SK-N-SH (cell line): ENCODE results near the gene BTBD18. TPM values are rescaled to one million over a fixed set of nuclear protein-coding genes. Genes with fewer than 3 reads are reported as not detected.

Experiments used
- CTCF ChIA-PET: fragments of 300-600, 350-600 bp; formaldehyde crosslinking; extraction: SDS; loops from one replicate; lab custom pipeline; 2021; lab: Yijun Ruan, JAX
- POLR2A ChIA-PET: fragments of 350-600 bp; sonication (Branson Sonifier 250); formaldehyde crosslinking; extraction: SDS; loops from one replicate; lab custom pipeline; 2020; ENCODE audit warnings: antibody characterized with exemption, inconsistent platforms; lab: Yijun Ruan, JAX
- DNase-seq: peaks from one replicate; pipeline ENCODE4 v3.0.0; 2012
- H2AFZ ChIP-seq: fragments of 200-600 bp; sonication (generic); 2 replicates; pipeline ENCODE4 v1.8.1; 2016; ENCODE audit warnings: antibody characterized with exemption, mild to moderate bottlenecking, low read depth
- H3F3A ChIP-seq: fragments of 200-600 bp; sonication (generic); replicated peaks from 2 replicates; pipeline ENCODE3; 2016; ENCODE audit warnings: antibody characterized with exemption, mild to moderate bottlenecking; ENCODE audit not compliant: insufficient read depth
- H3K27ac ChIP-seq, 2 experiments: fragments of 200-500 bp in 1 of 2; fragments of 200-600 bp in 1 of 2; sonication (Bioruptor generic) in 1 of 2; sonication (generic), shearing (Covaris generic) in 1 of 2; 2 replicates each; pipeline versions ENCODE4 v1.5.1 to v1.6.1; 2014 to 2016; ENCODE audit warnings: low read depth in 2 of 2, inconsistent platforms in 1 of 2, low read length in 1 of 2, mild to moderate bottlenecking in 1 of 2, mixed read lengths in 1 of 2
- H3K27me3 ChIP-seq: fragments of 200-600 bp; sonication (generic), shearing (Covaris generic); 2 replicates; pipeline ENCODE4 v1.6.1; 2016; ENCODE audit warnings: mixed run types; ENCODE audit not compliant: insufficient read depth
- H3K36me3 ChIP-seq, 2 experiments: fragments of 200-500 bp in 1 of 2; fragments of 200-600 bp in 1 of 2; sonication (Bioruptor generic) in 1 of 2; sonication (generic) in 1 of 2; replicated peaks in 1 of 2; 2 replicates each; pipeline versions ENCODE3 to v1.5.1; 2014 to 2016; ENCODE audit warnings: low read length in 1 of 2, mild to moderate bottlenecking in 1 of 2; ENCODE audit not compliant: insufficient read depth in 2 of 2, control insufficient read depth in 1 of 2
- H3K4me1 ChIP-seq, 2 experiments: fragments of 200-500 bp in 1 of 2; fragments of 200-600 bp in 1 of 2; sonication (Bioruptor generic) in 1 of 2; sonication (generic), shearing (Covaris generic) in 1 of 2; 2 replicates each; pipeline versions ENCODE4 v1.5.1 to v1.6.1; 2014 to 2016; ENCODE audit warnings: low read depth in 1 of 2, low read length in 1 of 2, mixed run types in 1 of 2; ENCODE audit not compliant: insufficient read depth in 2 of 2, control insufficient read depth in 1 of 2
- H3K4me2 ChIP-seq: fragments of 200-600 bp; sonication (generic), shearing (Covaris generic); 2 replicates; pipeline ENCODE4 v1.6.1; 2017; ENCODE audit warnings: mixed run types
- H3K4me3 ChIP-seq, 2 experiments: fragments of 200-500 bp in 1 of 2; fragments of 200-600 bp in 1 of 2; sonication (Bioruptor generic) in 1 of 2; sonication (generic), shearing (Covaris generic) in 1 of 2; 2 replicates each; pipeline versions ENCODE4 v1.5.1 to v1.8.1; 2014 to 2016; ENCODE audit warnings: low read depth in 2 of 2, inconsistent platforms in 1 of 2, low read length in 1 of 2, mild to moderate bottlenecking in 1 of 2, mixed read lengths in 1 of 2, moderate library complexity in 1 of 2
- H3K79me2 ChIP-seq: fragments of 200-600 bp; sonication (generic); 2 replicates; pipeline ENCODE4 v1.8.1; 2017; ENCODE audit warnings: mild to moderate bottlenecking; ENCODE audit not compliant: insufficient read depth
- H3K9ac ChIP-seq: fragments of 200-600 bp; sonication (generic); 2 replicates; pipeline ENCODE4 v1.6.1; 2017; ENCODE audit warnings: mixed run types
- H3K9me2 ChIP-seq: fragments of 200-600 bp; sonication (generic); 2 replicates; pipeline ENCODE4 v1.6.1; 2017; ENCODE audit warnings: mixed run types
- H3K9me3 ChIP-seq: fragments of 200-600 bp; sonication (generic); 2 replicates; pipeline ENCODE4 v1.6.1; 2017; ENCODE audit warnings: mixed run types, mild to moderate bottlenecking, moderate library complexity
- H4K20me1 ChIP-seq: fragments of 200-600 bp; sonication (generic); 2 replicates; pipeline ENCODE4 v1.6.1; 2017; ENCODE audit warnings: mild to moderate bottlenecking, mixed run types; ENCODE audit not compliant: insufficient read depth
- CHD2 ChIP-seq: fragments of 150-350 bp; IDR thresholded peaks from 2 replicates; pipeline ENCODE4 v1.6.1; 2018; ENCODE audit warnings: low read length; ENCODE audit not compliant: partially characterized antibody
- ELF1 ChIP-seq: IDR thresholded peaks from 2 replicates; pipeline ENCODE4 v1.4.0; 2012
- EP300 ChIP-seq, 2 experiments: IDR thresholded peaks; 2 replicates each; pipeline versions ENCODE4 v1.4.0 to v1.6.1; 2012; ENCODE audit warnings: borderline replicate concordance in 1 of 2, low read depth in 1 of 2, low read length in 1 of 2
- EZH2phosphoT487 ChIP-seq: fragments of 200-600 bp; sonication (generic); IDR thresholded peaks from 2 replicates; pipeline ENCODE4 v1.6.1; 2017; ENCODE audit warnings: low read depth, mixed run types, mild to moderate bottlenecking, antibody characterized with exemption, moderate library complexity, borderline replicate concordance
- FOSL2 ChIP-seq: IDR thresholded peaks from 2 replicates; pipeline ENCODE4 v1.4.0; 2012; ENCODE audit warnings: low read depth, mild to moderate bottlenecking, moderate library complexity, borderline replicate concordance
- GABPA ChIP-seq: IDR thresholded peaks from 2 replicates; pipeline ENCODE4 v1.4.0; 2012; ENCODE audit warnings: low read depth, mild to moderate bottlenecking
- GATA2 ChIP-seq: sonication (generic); formaldehyde crosslinking; IDR thresholded peaks from 2 replicates; pipeline ENCODE4 v1.5.0; 2020; ENCODE audit warnings: mild to moderate bottlenecking, missing genetic modification reagents
- JUND ChIP-seq: IDR thresholded peaks from 2 replicates; pipeline ENCODE4 v1.4.0; 2012
- MXI1 ChIP-seq: IDR thresholded peaks from 2 replicates; pipeline ENCODE4 v1.6.1; 2012; ENCODE audit warnings: mild to moderate bottlenecking, low read depth, low read length, improper control_type of control experiment
- PBX3 ChIP-seq: IDR thresholded peaks from 2 replicates; pipeline ENCODE4; 2012
- POLR2AphosphoS5 ChIP-seq: IDR thresholded peaks from 2 replicates; pipeline ENCODE4 v1.6.1; 2012; ENCODE audit warnings: low read depth, low read length
- SIN3A ChIP-seq: IDR thresholded peaks from 2 replicates; pipeline ENCODE4 v1.6.1; 2012; ENCODE audit warnings: low read depth, mild to moderate bottlenecking, low read length, moderate library complexity, borderline replicate concordance
- TAF1 ChIP-seq: IDR thresholded peaks from 2 replicates; pipeline ENCODE4 v1.6.1; 2012; ENCODE audit warnings: low read depth, mild to moderate bottlenecking, low read length, moderate library complexity, borderline replicate concordance
- TCF12 ChIP-seq: IDR thresholded peaks from 2 replicates; pipeline ENCODE4 v1.4.0; 2012
- USF2 ChIP-seq: fragments of 150-350 bp; IDR thresholded peaks from 2 replicates; pipeline ENCODE4 v1.6.1; 2017; ENCODE audit warnings: antibody characterized with exemption, low read length, low read depth, borderline replicate concordance
- YY1 ChIP-seq: IDR thresholded peaks from 2 replicates; pipeline ENCODE4 v1.4.0; 2012; ENCODE audit warnings: low read depth, mild to moderate bottlenecking
- WGBS: methylation state at CpG from one replicate; pipeline ENCODE4 v1.1.6; 2017; ENCODE audit warnings: low lambda C conversion rate; 5-methylcytosine and 5-hydroxymethylcytosine counted together
- polyA plus RNA-seq, 3 experiments: library from polyadenylated mRNA; depleted of rRNA; stranded (reverse); fragments of >200 nt; gene quantifications; 2 replicates each; pipeline ENCODE4 v1.2.3, GENCODE V29; 2012
- TF ChIP-seq, protein P1 (sequence below): IDR thresholded peaks from 2 replicates; pipeline ENCODE4 v1.4.0; 2012; ENCODE audit warnings: low read depth, borderline replicate concordance
- TF ChIP-seq, protein P2 (sequence below): fragments of 150-350 bp; IDR thresholded peaks from 2 replicates; pipeline ENCODE4 v1.6.1; 2016; ENCODE audit warnings: mild to moderate bottlenecking, low read depth, low read length

The BTBD18 gene
- polyA plus RNA-seq, 1 of the 3 experiments (the other 2 are of a cell fraction) = not detected

- no peak for DNase-seq
- POLR2A ChIA-PET = no interaction called here
- no peak overlapping the region for H3K27ac ChIP-seq
These were observed 51.8 kb downstream of the BTBD18 start for GRCh38 chr11:57699813-57700212.

More at GRCh38 chr11:57699813-57700212, 51.8 kb downstream of the BTBD18 start:
- no peak overlapping the region for H2AFZ ChIP-seq
- H3K36me3 ChIP-seq = peaks cover 67 to 70% of the 10 kb centered on the region in 2 experiments
- no peaks in the 10 kb centered on the region for H4K20me1 ChIP-seq
- H3K9me3 ChIP-seq = no peaks in the 10 kb centered on the region
- H3K4me1 ChIP-seq = peaks cover 0 to 3% of the 10 kb centered on the region in 2 experiments; a peak in 1 of 4 replicates
- no peak for TF ChIP-seq TAF1
- no peak for TF ChIP-seq POLR2AphosphoS5
- TF ChIP-seq PBX3 = no peak
- no peak for TF ChIP-seq EZH2phosphoT487
- no peak for TF ChIP-seq FOSL2
- no peak for TF ChIP-seq JUND
- no peak for TF ChIP-seq CHD2
- TF ChIP-seq EP300 (IDR thresholded peaks at IDR 0.05; ENCODE audit: borderline replicate concordance in 1 of 2, low read depth in 1 of 2, low read length in 1 of 2) = no peak
- no peak for TF ChIP-seq ELF1
- no peak for TF ChIP-seq GABPA
- TF ChIP-seq GATA2 (CRISPR knock-in tag) = no peak
- no peak for TF ChIP-seq USF2
- no peak for TF ChIP-seq MXI1
- TF ChIP-seq SIN3A = no peak
- TF ChIP-seq, protein P1, sequence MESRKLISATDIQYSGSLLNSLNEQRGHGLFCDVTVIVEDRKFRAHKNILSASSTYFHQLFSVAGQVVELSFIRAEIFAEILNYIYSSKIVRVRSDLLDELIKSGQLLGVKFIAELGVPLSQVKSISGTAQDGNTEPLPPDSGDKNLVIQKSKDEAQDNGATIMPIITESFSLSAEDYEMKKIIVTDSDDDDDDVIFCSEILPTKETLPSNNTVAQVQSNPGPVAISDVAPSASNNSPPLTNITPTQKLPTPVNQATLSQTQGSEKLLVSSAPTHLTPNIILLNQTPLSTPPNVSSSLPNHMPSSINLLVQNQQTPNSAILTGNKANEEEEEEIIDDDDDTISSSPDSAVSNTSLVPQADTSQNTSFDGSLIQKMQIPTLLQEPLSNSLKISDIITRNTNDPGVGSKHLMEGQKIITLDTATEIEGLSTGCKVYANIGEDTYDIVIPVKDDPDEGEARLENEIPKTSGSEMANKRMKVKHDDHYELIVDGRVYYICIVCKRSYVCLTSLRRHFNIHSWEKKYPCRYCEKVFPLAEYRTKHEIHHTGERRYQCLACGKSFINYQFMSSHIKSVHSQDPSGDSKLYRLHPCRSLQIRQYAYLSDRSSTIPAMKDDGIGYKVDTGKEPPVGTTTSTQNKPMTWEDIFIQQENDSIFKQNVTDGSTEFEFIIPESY = no peak
- TF ChIP-seq TCF12 = no peak
- TF ChIP-seq YY1 = no peak
- TF ChIP-seq, protein P2, sequence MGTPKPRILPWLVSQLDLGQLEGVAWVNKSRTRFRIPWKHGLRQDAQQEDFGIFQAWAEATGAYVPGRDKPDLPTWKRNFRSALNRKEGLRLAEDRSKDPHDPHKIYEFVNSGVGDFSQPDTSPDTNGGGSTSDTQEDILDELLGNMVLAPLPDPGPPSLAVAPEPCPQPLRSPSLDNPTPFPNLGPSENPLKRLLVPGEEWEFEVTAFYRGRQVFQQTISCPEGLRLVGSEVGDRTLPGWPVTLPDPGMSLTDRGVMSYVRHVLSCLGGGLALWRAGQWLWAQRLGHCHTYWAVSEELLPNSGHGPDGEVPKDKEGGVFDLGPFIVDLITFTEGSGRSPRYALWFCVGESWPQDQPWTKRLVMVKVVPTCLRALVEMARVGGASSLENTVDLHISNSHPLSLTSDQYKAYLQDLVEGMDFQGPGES = no peak
- H3K27me3 ChIP-seq = no peaks in the 10 kb centered on the region
- CTCF ChIA-PET = no interaction called here
- peaks cover 34% of the 10 kb centered on the region for H3F3A ChIP-seq
- H3K79me2 ChIP-seq = 0 out of 2 replicates have a peak, but pooled peaks cover 8% of the 10 kb centered on the region
- H3K4me3 ChIP-seq = no peak overlapping the region
- no peak overlapping the region for H3K4me2 ChIP-seq
- H3K9ac ChIP-seq = no peak overlapping the region
- no peaks in the 10 kb centered on the region for H3K9me2 ChIP-seq
- 95% methylated on average over 10 of the region's 10 CpGs for WGBS
